ENCODE measurements around the gene RPS6KL1. TPM values are rescaled to one million over a fixed set of nuclear protein-coding genes. Genes with fewer than 3 reads are reported as not detected.

RPS6KL1 gene
- total RNA-seq, 2 experiments from 2014 or later, result 2.5 to 3.6 TPM

- no peak overlapping the region for H3K27ac Mint-ChIP-seq
- no peaks in the 10 kb centered on the region for H3K9me3 Mint-ChIP-seq (ENCODE audit: low read depth)
- ATAC-seq (no peak), DNase-seq (no peak)
- H3K36me3 Mint-ChIP-seq, result no peaks in the 10 kb centered on the region
- H3K4me1 Mint-ChIP-seq, result no peaks in the 10 kb centered on the region
- H3K4me3 Mint-ChIP-seq, result no peak overlapping the region
- H3K27me3 Mint-ChIP-seq, result peaks cover 9% of the 10 kb centered on the region
- CTCF ChIA-PET, result interaction anchor here (1.0 to 1.3 kb wide), 2 partner anchors 8 to 11 kb away, joined by 3 read pairs; no protein-coding TSS in a partner anchor
These were observed 33.4 kb upstream of the RPS6KL1 start for GRCh38 chr14:74956280-74957072.

GRCh38 chr14:74956027-74956279 lies 32.9 kb upstream of the RPS6KL1 start:
- CTCF ChIA-PET, result interaction anchor here (1.0 to 2.7 kb wide), 4 partner anchors 8 to 15 kb away, joined by 3 to 12 read pairs (median 5); no protein-coding TSS in a partner anchor

GRCh38 chr14:74955229-74956026 lies 32.4 kb upstream of the RPS6KL1 start, which contains the start of gene PGF:
PGF (minus strand) TSS chr14:74955597; CDS start chr14:74955242, 355 bp downstream.
- no peaks in the 10 kb centered on the region for H3K36me3 Mint-ChIP-seq
- H3K27me3 Mint-ChIP-seq, result peaks cover 9% of the 10 kb centered on the region
- no peak within 1 kb of the TSS for H3K27ac Mint-ChIP-seq
- peak within 1 kb of the TSS; percentile 41 for H3K4me3 Mint-ChIP-seq
- ATAC-seq (peak; percentile 77), DNase-seq (peak; percentile 48)
- H3K9me3 Mint-ChIP-seq (ENCODE audit: low read depth), result no peaks in the 10 kb centered on the region
- CTCF ChIA-PET, result interaction anchor here (0.7 to 2.7 kb wide), 6 partner anchors 9 to 134 kb away, joined by 3 to 12 read pairs (median 4); no protein-coding TSS in a partner anchor
- H3K4me1 Mint-ChIP-seq, result no peaks in the 10 kb centered on the region

More at GRCh38 chr14:74956027-74956279, 32.9 kb upstream of the RPS6KL1 start:
- Mint-ChIP-seq H3K9me3 (ENCODE audit: low read depth) (no peaks in the 10 kb centered on the region), H3K27me3 (peaks cover 9% of the 10 kb centered on the region), H3K27ac (no peak overlapping the region), H3K4me1 (no peaks in the 10 kb centered on the region), H3K4me3 (no peak overlapping the region), H3K36me3 (no peaks in the 10 kb centered on the region)
- DNase-seq, result no peak
- no peak for ATAC-seq

GRCh38 chr14:74954947-74955228 lies 31.8 kb upstream of the RPS6KL1 start:
- DNase-seq (no peak), ATAC-seq (peak; percentile 32)
- no peak overlapping the region for H3K27ac Mint-ChIP-seq
- CTCF ChIA-PET, result interaction anchor here (0.7 to 2.7 kb wide), 6 partner anchors 9 to 134 kb away, joined by 3 to 12 read pairs (median 4); no protein-coding TSS in a partner anchor
- no peaks in the 10 kb centered on the region for H3K9me3 Mint-ChIP-seq (ENCODE audit: low read depth)
- no peaks in the 10 kb centered on the region for H3K4me1 Mint-ChIP-seq
- no peaks in the 10 kb centered on the region for H3K36me3 Mint-ChIP-seq
- peak overlapping the region; percentile 41 for H3K4me3 Mint-ChIP-seq
- peaks cover 9% of the 10 kb centered on the region for H3K27me3 Mint-ChIP-seq

- Mint-ChIP-seq H3K27ac (no peak overlapping the region), H3K4me1 (no peaks in the 10 kb centered on the region), H3K36me3 (no peaks in the 10 kb centered on the region), H3K27me3 (peaks cover 9% of the 10 kb centered on the region), H3K9me3 (ENCODE audit: low read depth) (no peaks in the 10 kb centered on the region), H3K4me3 (no peak overlapping the region)
- ATAC-seq, result no peak
- CTCF ChIA-PET, result interaction anchor here (0.7 to 2.7 kb wide), 8 partner anchors 8 to 135 kb away, joined by 3 to 12 read pairs (median 4); no protein-coding TSS in a partner anchor
- DNase-seq, result no peak
These were observed 31.3 kb upstream of the RPS6KL1 start for GRCh38 chr14:74954232-74954946.

GRCh38 chr14:74953686-74954085 lies 30.6 kb upstream of the RPS6KL1 start:
- Mint-ChIP-seq H3K27ac (no peak overlapping the region), H3K27me3 (peaks cover 9% of the 10 kb centered on the region), H3K4me3 (no peak overlapping the region), H3K4me1 (no peaks in the 10 kb centered on the region), H3K36me3 (no peaks in the 10 kb centered on the region), H3K9me3 (ENCODE audit: low read depth) (no peaks in the 10 kb centered on the region)
- ATAC-seq, result no peak
- CTCF ChIA-PET, result interaction anchor here (1.1 to 2.7 kb wide), 4 partner anchors 9 to 135 kb away, joined by 3 to 7 read pairs (median 6); no protein-coding TSS in a partner anchor
- DNase-seq, result no peak

- ATAC-seq (no peak), DNase-seq (no peak)
- no peaks in the 10 kb centered on the region for H3K9me3 Mint-ChIP-seq (ENCODE audit: low read depth)
- peaks cover 9% of the 10 kb centered on the region for H3K27me3 Mint-ChIP-seq
- no peaks in the 10 kb centered on the region for H3K36me3 Mint-ChIP-seq
- no peaks in the 10 kb centered on the region for H3K4me1 Mint-ChIP-seq
- no peak overlapping the region for H3K4me3 Mint-ChIP-seq
- CTCF ChIA-PET, result interaction anchor here (1.1 to 2.7 kb wide), 4 partner anchors 8 to 136 kb away, joined by 3 to 7 read pairs (median 6); no protein-coding TSS in a partner anchor
- H3K27ac Mint-ChIP-seq, result no peak overlapping the region
These were observed 29.8 kb upstream of the RPS6KL1 start for GRCh38 chr14:74952697-74953484.

- Mint-ChIP-seq H3K9me3 (ENCODE audit: low read depth) (no peaks in the 10 kb centered on the region), H3K4me3 (no peak overlapping the region), H3K27ac (no peak overlapping the region), H3K4me1 (no peaks in the 10 kb centered on the region), H3K36me3 (no peaks in the 10 kb centered on the region), H3K27me3 (peaks cover 9% of the 10 kb centered on the region)
- ATAC-seq (no peak), DNase-seq (no peak)
- CTCF ChIA-PET, result interaction anchor here (1.1 to 1.6 kb wide), 2 partner anchors 10 to 136 kb away, joined by 3 to 5 read pairs; no protein-coding TSS in a partner anchor
These were observed 29.2 kb upstream of the RPS6KL1 start for GRCh38 chr14:74952180-74952665.

- no peak overlapping the region for H3K4me3 Mint-ChIP-seq
- no peak overlapping the region for H3K27ac Mint-ChIP-seq
- no peaks in the 10 kb centered on the region for H3K9me3 Mint-ChIP-seq (ENCODE audit: low read depth)
- H3K4me1 Mint-ChIP-seq, result peaks cover 1% of the 10 kb centered on the region
- ATAC-seq, result no peak
- peaks cover 5% of the 10 kb centered on the region for H3K27me3 Mint-ChIP-seq
- CTCF ChIA-PET, result interaction anchor here (1.1 to 1.6 kb wide), 2 partner anchors 10 to 137 kb away, joined by 3 to 5 read pairs; no protein-coding TSS in a partner anchor
- DNase-seq, result no peak
- no peaks in the 10 kb centered on the region for H3K36me3 Mint-ChIP-seq
These were observed 28.6 kb upstream of the RPS6KL1 start for GRCh38 chr14:74951443-74952179.

GRCh38 chr14:74950795-74951442 lies 27.9 kb upstream of the RPS6KL1 start:
- Mint-ChIP-seq H3K9me3 (ENCODE audit: low read depth) (no peaks in the 10 kb centered on the region), H3K27me3 (no peaks in the 10 kb centered on the region), H3K4me3 (no peak overlapping the region), H3K27ac (no peak overlapping the region), H3K36me3 (no peaks in the 10 kb centered on the region), H3K4me1 (peaks cover 5% of the 10 kb centered on the region)
- CTCF ChIA-PET, result interaction anchor here (1.6 kb wide), 1 partner anchor 138 kb away, joined by 5 read pairs; no protein-coding TSS in a partner anchor
- ATAC-seq (no peak), DNase-seq (no peak)

GRCh38 chr14:74949859-74950573 lies 27.0 kb upstream of the RPS6KL1 start:
- ATAC-seq (no peak), DNase-seq (no peak)
- CTCF ChIA-PET, result interaction anchor here (1.5 to 6.6 kb wide), 2 partner anchors 138 to 355 kb away, joined by 4 to 86 read pairs; no protein-coding TSS in a partner anchor
- Mint-ChIP-seq H3K9me3 (ENCODE audit: low read depth) (no peaks in the 10 kb centered on the region), H3K4me3 (no peak overlapping the region), H3K27ac (no peak overlapping the region), H3K36me3 (no peaks in the 10 kb centered on the region), H3K4me1 (peaks cover 5% of the 10 kb centered on the region), H3K27me3 (no peaks in the 10 kb centered on the region)
